ENCODE results near the gene UBE2L5.

Gene UBE2L5

GRCh38 chr13:30465343-30465592, 43.0 kb downstream of the UBE2L5 start:
- TF ChIP-seq CSDC2 (CRISPR knock-in tag; IDR thresholded peaks at IDR 0.05) (no peak), PPARA (CRISPR knock-in tag; IDR thresholded peaks at IDR 0.05; ENCODE audit: borderline replicate concordance) (no peak), ZNF70 (CRISPR knock-in tag; IDR thresholded peaks at IDR 0.05) (no peak), TOX (CRISPR knock-in tag; IDR thresholded peaks at IDR 0.05; ENCODE audit: borderline replicate concordance) (no peak), ZNF8 (CRISPR knock-in tag; IDR thresholded peaks at IDR 0.05) (no peak), SNAI2 (CRISPR knock-in tag; IDR thresholded peaks at IDR 0.05) (no peak), ISL1 (CRISPR knock-in tag; IDR thresholded peaks at IDR 0.05) (no peak), ZFP3 (CRISPR knock-in tag; IDR thresholded peaks at IDR 0.05) (no peak)
- TF ChIP-seq, protein P1, sequence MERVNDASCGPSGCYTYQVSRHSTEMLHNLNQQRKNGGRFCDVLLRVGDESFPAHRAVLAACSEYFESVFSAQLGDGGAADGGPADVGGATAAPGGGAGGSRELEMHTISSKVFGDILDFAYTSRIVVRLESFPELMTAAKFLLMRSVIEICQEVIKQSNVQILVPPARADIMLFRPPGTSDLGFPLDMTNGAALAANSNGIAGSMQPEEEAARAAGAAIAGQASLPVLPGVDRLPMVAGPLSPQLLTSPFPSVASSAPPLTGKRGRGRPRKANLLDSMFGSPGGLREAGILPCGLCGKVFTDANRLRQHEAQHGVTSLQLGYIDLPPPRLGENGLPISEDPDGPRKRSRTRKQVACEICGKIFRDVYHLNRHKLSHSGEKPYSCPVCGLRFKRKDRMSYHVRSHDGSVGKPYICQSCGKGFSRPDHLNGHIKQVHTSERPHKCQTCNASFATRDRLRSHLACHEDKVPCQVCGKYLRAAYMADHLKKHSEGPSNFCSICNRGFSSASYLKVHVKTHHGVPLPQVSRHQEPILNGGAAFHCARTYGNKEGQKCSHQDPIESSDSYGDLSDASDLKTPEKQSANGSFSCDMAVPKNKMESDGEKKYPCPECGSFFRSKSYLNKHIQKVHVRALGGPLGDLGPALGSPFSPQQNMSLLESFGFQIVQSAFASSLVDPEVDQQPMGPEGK (CRISPR knock-in tag; IDR thresholded peaks at IDR 0.05; ENCODE audit: borderline replicate concordance) = no peak
- no peak for ATAC-seq

GRCh38 chr13:30465593-30466357, 43.5 kb downstream of the UBE2L5 start, which contains the start of gene HMGB1:
TSS of gene HMGB1 (minus strand) at chr13:30465936. CDS start at chr13:30463680, 2,256 bp downstream.
- ATAC-seq = peak; percentile 97

DNA sequence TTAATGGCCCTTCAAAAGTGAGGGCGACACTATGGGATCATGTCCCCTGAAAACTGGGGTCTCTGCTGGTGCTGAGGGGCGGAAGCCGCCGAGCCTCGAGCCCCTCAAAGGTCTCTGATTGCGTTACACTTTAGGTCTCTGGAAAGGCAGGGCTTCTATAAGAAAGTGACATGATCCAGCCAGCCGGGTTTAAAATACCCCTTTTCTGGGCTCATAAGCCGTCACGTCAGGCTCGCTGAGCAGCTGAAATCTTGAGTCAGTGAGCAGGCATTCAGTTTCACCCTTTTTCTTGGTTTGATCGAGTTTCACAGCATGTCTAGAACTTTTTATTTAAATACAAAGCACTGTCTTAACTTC, 44.0 kb downstream of the UBE2L5 start:
- peak; percentile 21 for ATAC-seq
- no peak for TF ChIP-seq ZFP3 (CRISPR knock-in tag; IDR thresholded peaks at IDR 0.05)
- no peak for TF ChIP-seq ESRRG (CRISPR knock-in tag; IDR thresholded peaks at IDR 0.05)
- no peak for TF ChIP-seq PPARA (CRISPR knock-in tag; IDR thresholded peaks at IDR 0.05; ENCODE audit: borderline replicate concordance)
- TF ChIP-seq, protein P2, sequence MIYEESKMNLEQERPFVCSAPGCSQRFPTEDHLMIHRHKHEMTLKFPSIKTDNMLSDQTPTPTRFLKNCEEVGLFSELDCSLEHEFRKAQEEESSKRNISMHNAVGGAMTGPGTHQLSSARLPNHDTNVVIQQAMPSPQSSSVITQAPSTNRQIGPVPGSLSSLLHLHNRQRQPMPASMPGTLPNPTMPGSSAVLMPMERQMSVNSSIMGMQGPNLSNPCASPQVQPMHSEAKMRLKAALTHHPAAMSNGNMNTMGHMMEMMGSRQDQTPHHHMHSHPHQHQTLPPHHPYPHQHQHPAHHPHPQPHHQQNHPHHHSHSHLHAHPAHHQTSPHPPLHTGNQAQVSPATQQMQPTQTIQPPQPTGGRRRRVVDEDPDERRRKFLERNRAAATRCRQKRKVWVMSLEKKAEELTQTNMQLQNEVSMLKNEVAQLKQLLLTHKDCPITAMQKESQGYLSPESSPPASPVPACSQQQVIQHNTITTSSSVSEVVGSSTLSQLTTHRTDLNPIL (CRISPR knock-in tag; IDR thresholded peaks at IDR 0.05; ENCODE audit: low read depth) = no peak
- TF ChIP-seq OSR1 (CRISPR knock-in tag; IDR thresholded peaks at IDR 0.05) = no peak
- no peak for TF ChIP-seq ISL1 (CRISPR knock-in tag; IDR thresholded peaks at IDR 0.05)
- TF ChIP-seq POU6F1 (CRISPR knock-in tag; IDR thresholded peaks at IDR 0.05; ENCODE audit: borderline replicate concordance, low read depth) = no peak
- TF ChIP-seq ZNF565 (CRISPR knock-in tag; conservative IDR thresholded peaks at IDR 0.05; ENCODE audit: low read depth) = no peak
- no peak for TF ChIP-seq CSDC2 (CRISPR knock-in tag; IDR thresholded peaks at IDR 0.05)
- TF ChIP-seq ARNTL (CRISPR knock-in tag; IDR thresholded peaks at IDR 0.05; ENCODE audit: borderline replicate concordance, low read depth) = no peak
- TF ChIP-seq, protein P1 (CRISPR knock-in tag; IDR thresholded peaks at IDR 0.05; ENCODE audit: borderline replicate concordance) = no peak
- TF ChIP-seq SNAI2 (CRISPR knock-in tag; IDR thresholded peaks at IDR 0.05) = no peak
- TF ChIP-seq RARB (CRISPR knock-in tag; IDR thresholded peaks at IDR 0.05) = no peak
- no peak for TF ChIP-seq GLIS3 (CRISPR knock-in tag; IDR thresholded peaks at IDR 0.05)
- no peak for TF ChIP-seq ZFP30 (CRISPR knock-in tag; IDR thresholded peaks at IDR 0.05)
- TF ChIP-seq BACH2 (CRISPR knock-in tag; IDR thresholded peaks at IDR 0.05; ENCODE audit: borderline replicate concordance) = no peak
- no peak for TF ChIP-seq TCF4 (CRISPR knock-in tag; IDR thresholded peaks at IDR 0.05; ENCODE audit: borderline replicate concordance)
- TF ChIP-seq, protein P3, sequence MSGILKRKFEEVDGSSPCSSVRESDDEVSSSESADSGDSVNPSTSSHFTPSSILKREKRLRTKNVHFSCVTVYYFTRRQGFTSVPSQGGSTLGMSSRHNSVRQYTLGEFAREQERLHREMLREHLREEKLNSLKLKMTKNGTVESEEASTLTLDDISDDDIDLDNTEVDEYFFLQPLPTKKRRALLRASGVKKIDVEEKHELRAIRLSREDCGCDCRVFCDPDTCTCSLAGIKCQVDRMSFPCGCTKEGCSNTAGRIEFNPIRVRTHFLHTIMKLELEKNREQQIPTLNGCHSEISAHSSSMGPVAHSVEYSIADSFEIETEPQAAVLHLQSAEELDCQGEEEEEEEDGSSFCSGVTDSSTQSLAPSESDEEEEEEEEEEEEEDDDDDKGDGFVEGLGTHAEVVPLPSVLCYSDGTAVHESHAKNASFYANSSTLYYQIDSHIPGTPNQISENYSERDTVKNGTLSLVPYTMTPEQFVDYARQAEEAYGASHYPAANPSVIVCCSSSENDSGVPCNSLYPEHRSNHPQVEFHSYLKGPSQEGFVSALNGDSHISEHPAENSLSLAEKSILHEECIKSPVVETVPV (CRISPR knock-in tag; IDR thresholded peaks at IDR 0.05) = no peak
- TF ChIP-seq ZC3H10 (CRISPR knock-in tag; IDR thresholded peaks at IDR 0.05) = no peak

More at GRCh38 chr13:30465593-30466357, 43.5 kb downstream of the UBE2L5 start, which contains the start of gene HMGB1:
- TF ChIP-seq POU6F1 (CRISPR knock-in tag; IDR thresholded peaks at IDR 0.05; ENCODE audit: borderline replicate concordance, low read depth) (no peak), BACH2 (CRISPR knock-in tag; IDR thresholded peaks at IDR 0.05; ENCODE audit: borderline replicate concordance) (no peak), RARB (CRISPR knock-in tag; IDR thresholded peaks at IDR 0.05) (no peak), ZNF70 (CRISPR knock-in tag; IDR thresholded peaks at IDR 0.05) (no peak), ISL1 (CRISPR knock-in tag; IDR thresholded peaks at IDR 0.05) (no peak), ZNF8 (CRISPR knock-in tag; IDR thresholded peaks at IDR 0.05) (no peak)
